HepG2 (cell line): Measurements from ENCODE around the gene EBF4. TPM values are rescaled to one million over a fixed set of nuclear protein-coding genes. Genes with fewer than 3 reads are reported as not detected.

Experiments used
- ARNT2 ChIP-seq: sonication (generic); formaldehyde crosslinking; IDR thresholded peaks from 2 replicates; pipeline ENCODE4 v1.8.0; 2022; ENCODE audit warnings: mild to moderate bottlenecking, low read depth, missing genetic modification reagents, moderate library complexity
- BRCA1 ChIP-seq: sonication (generic); formaldehyde crosslinking; IDR thresholded peaks from 2 replicates; pipeline ENCODE4 v1.4.0; 2020; ENCODE audit warnings: missing genetic modification reagents
- CTCF ChIP-seq: sonication (generic); formaldehyde crosslinking; IDR thresholded peaks from 2 replicates; pipeline ENCODE4 v1.5.0; 2020; ENCODE audit warnings: mild to moderate bottlenecking, missing genetic modification reagents, moderate library complexity
- MAF1 ChIP-seq: sonication (generic); formaldehyde crosslinking; IDR thresholded peaks from 2 replicates; pipeline ENCODE4 v1.5.0; 2020; ENCODE audit warnings: missing genetic modification reagents, borderline replicate concordance
- MAFF ChIP-seq: IDR thresholded peaks from 2 replicates; pipeline ENCODE4 v1.6.1; 2011; ENCODE audit warnings: low read depth, low read length, improper control_type of control experiment
- NCOA1 ChIP-seq: sonication (generic); formaldehyde crosslinking; IDR thresholded peaks from 2 replicates; pipeline ENCODE4 v1.9.0; 2021; ENCODE audit warnings: missing genetic modification reagents
- NR1H2 ChIP-seq: sonication (generic); formaldehyde crosslinking; IDR thresholded peaks from 2 replicates; pipeline ENCODE4 v1.8.1; 2022; ENCODE audit warnings: low read depth, missing genetic modification reagents, borderline replicate concordance
- NR2C2 ChIP-seq: sonication (generic); formaldehyde crosslinking; IDR thresholded peaks from 2 replicates; pipeline ENCODE4 v1.4.0; 2020; ENCODE audit warnings: missing genetic modification reagents, mild to moderate bottlenecking, moderate library complexity, borderline replicate concordance
- PHF20 ChIP-seq: sonication (generic); formaldehyde crosslinking; IDR thresholded peaks from 2 replicates; pipeline ENCODE4 v1.5.0; 2020; ENCODE audit warnings: mild to moderate bottlenecking, missing genetic modification reagents
- RAD21 ChIP-seq: fragments of 450-650 bp; formaldehyde crosslinking; IDR thresholded peaks from 2 replicates; pipeline ENCODE4 v1.5.0; 2020; ENCODE audit warnings: mild to moderate bottlenecking
- RERE ChIP-seq: IDR thresholded peaks from 2 replicates; pipeline ENCODE4 v1.6.1; 2016; ENCODE audit warnings: low read depth, missing genetic modification reagents, missing compliant biosample characterization
- SALL1 ChIP-seq: sonication (generic); formaldehyde crosslinking; IDR thresholded peaks from 2 replicates; pipeline ENCODE4 v1.8.0; 2022; ENCODE audit warnings: mild to moderate bottlenecking, missing genetic modification reagents
- SIX1 ChIP-seq: sonication (generic); formaldehyde crosslinking; IDR thresholded peaks from 2 replicates; pipeline ENCODE4 v1.4.0; 2020; ENCODE audit warnings: missing genetic modification reagents, borderline replicate concordance
- ZFP36L2 ChIP-seq: sonication (generic); formaldehyde crosslinking; IDR thresholded peaks from 2 replicates; pipeline ENCODE4 v1.4.0; 2020; ENCODE audit warnings: missing genetic modification reagents
- ZNF326 ChIP-seq: sonication (generic); formaldehyde crosslinking; IDR thresholded peaks from 2 replicates; pipeline ENCODE4 v1.4.0; 2020; ENCODE audit warnings: missing genetic modification reagents, borderline replicate concordance
- polyA plus RNA-seq, 8 experiments: library from polyadenylated mRNA; depleted of rRNA in 3 of 8; stranded (reverse) in 7 of 8; unstranded in 1 of 8; fragments of >200 nt; fragmentation: Illumina TruSeq in 4 of 8; extraction: Trizol in 4 of 8; gene quantifications; 2 replicates each; pipeline versions ENCODE4 v1.2.1 to v1.2.3, GENCODE V29; 2011 to 2016; ENCODE audit warnings: low read depth in 4 of 8, missing spikeins in 1 of 8, mixed read lengths in 1 of 8; ENCODE audit not compliant: insufficient read depth in 1 of 8
- total RNA-seq, 5 experiments: library from RNA; depleted of rRNA; stranded (reverse); fragments of >200 nt; fragmentation: Illumina TruSeq; extraction: Trizol; gene quantifications; 2 replicates each; pipeline ENCODE4 v1.2.3, GENCODE V29; 2016; ENCODE audit warnings: low read depth in 1 of 5

The EBF4 gene
- total and polyA plus RNA-seq, 2 of the 13 experiments (the other 11 are each of a cell fraction or from before 2014, with no cell fraction given) = 0.84 to 2.2 TPM

GRCh38 chr20:2756056-2756611 is 63.6 kb downstream of the EBF4 start (continued):
- no peak for TF ChIP-seq NR2C2 (CRISPR knock-in tag)
- peak; percentile 28; the same call in 1 of the 2 replicates for TF ChIP-seq SALL1 (CRISPR knock-in tag)
- TF ChIP-seq MAFF = no peak
- no peak for TF ChIP-seq PHF20 (CRISPR knock-in tag)
- peak; percentile 96 for TF ChIP-seq CTCF (CRISPR knock-in tag)
- no peak for TF ChIP-seq ZNF326
- TF ChIP-seq RAD21 (CRISPR knock-in tag) = peak; percentile 84
- TF ChIP-seq NCOA1 (CRISPR knock-in tag) = no peak
- no peak for TF ChIP-seq BRCA1 (CRISPR knock-in tag)
- TF ChIP-seq NR1H2 = no peak; the same call in 1 of the 2 replicates
- no peak for TF ChIP-seq RERE
- TF ChIP-seq MAF1 = no peak
- no peak for TF ChIP-seq ARNT2
- TF ChIP-seq ZFP36L2 (CRISPR knock-in tag) = no peak
- no peak for TF ChIP-seq SIX1 (CRISPR knock-in tag)
